Measurements from ENCODE around the gene ZNF506.
"Not testable (repeated sequence)": the region's sequence is repeated elsewhere in the genome, so short reads cannot be mapped to it uniquely, and the experiment has no call there.

The ZNF506 gene

DNA sequence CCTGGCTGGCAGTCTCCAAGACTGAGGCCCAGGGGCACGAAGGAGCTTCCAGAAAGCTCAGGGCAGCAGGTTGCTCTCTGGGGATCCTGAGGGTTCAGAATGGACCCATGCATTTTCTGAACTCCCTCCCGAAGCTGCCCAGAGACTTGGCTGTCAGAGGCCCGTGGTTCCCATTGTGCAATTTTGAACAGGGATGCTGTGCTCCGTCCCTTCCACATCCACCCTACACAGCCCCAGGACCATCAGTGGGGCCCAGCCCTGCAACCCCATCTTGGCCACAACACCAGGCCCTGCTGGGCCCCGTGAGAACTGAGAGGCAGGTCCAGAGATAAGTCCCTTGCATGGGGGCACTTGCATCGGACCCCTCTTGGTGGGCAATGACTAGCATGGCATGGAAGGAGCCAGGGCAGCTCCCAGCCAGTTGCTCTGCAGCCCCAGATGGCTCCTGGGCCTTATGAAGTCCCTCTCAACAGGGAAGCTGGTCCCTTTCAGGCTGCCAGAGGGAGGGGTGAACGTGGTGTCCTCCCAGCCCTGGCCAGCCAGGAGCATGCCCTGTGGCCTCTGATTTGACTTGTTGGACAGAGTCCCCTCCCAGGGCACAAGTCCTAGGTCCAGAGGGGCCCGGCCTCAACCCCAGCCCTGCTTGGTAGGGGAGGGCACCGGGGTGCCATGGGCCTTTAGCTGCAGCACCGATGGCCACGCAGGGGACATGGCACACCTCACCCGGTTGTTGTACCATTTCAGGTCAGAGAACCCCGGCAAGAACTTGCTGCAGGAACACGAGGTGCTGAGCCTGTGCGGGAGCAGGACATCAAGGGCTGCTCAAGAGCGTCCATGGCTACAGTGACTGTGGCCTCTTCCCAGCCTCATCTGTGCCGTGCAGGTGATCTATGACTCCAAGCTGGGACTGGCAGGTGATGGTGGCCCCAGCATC, 71.4 kb downstream of the ZNF506 start:
- Histone ChIP-seq H3K4me2 (ENCODE audit: low read length) (no peak overlapping the region), H3K36me3 (ENCODE audit: insufficient read depth, low read length) (no peaks in the 10 kb centered on the region), H3K4me1 (ENCODE audit: control insufficient read depth, insufficient read depth, low read length) (no peaks in the 10 kb centered on the region), H3K27me3 (ENCODE audit: control insufficient read depth, insufficient read depth, low read length) (no peaks in the 10 kb centered on the region), H3K9ac (ENCODE audit: low read depth, low read length) (no peak overlapping the region), H3K9me3 (replicated peaks; ENCODE audit: low read length) (peaks cover 15% of the 10 kb centered on the region), H3K4me3 (ENCODE audit: low read length) (no peak overlapping the region)

DNA sequence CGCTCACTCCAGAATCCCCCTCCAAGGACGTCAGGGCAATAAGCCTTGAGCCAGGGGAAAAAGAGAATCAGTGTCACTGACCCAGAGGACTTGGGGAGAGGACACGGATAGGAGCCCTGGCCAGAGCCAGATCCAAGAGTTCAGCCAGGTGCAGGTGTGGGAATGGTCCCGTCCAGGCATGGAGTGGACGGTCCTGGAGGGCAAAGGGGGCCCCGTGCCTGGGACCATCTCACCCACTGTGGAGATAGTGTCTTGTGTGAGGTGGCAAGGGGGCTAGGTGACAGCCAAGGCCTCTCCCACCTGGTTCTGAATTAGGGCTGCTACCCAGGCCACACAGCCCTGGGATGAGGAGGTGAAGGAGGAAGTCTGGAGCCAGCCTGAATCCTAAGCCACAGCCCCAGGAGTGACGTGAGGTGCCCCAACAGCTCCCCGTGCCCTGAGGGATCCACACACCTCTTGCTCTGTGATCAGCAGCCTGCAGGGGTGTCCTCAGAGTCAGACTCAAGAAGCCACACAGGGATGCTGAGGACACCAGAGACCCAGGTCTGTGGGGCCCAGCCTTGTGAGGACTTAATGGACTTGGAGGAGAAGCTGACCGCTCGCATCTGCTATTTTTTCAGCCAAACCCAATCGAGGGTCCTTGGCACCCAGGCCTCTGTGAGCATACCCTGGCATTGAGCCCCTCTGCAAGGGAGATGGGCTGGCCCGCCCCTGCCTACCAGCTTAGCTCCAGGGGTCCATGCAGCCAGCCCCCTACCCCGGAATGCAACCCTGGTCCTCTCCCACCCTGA, 72.2 kb downstream of the ZNF506 start:
- Histone ChIP-seq H3K36me3 (ENCODE audit: insufficient read depth, low read length) (no peaks in the 10 kb centered on the region), H3K9me3 (replicated peaks; ENCODE audit: low read length) (peaks cover 15% of the 10 kb centered on the region)

DNA sequence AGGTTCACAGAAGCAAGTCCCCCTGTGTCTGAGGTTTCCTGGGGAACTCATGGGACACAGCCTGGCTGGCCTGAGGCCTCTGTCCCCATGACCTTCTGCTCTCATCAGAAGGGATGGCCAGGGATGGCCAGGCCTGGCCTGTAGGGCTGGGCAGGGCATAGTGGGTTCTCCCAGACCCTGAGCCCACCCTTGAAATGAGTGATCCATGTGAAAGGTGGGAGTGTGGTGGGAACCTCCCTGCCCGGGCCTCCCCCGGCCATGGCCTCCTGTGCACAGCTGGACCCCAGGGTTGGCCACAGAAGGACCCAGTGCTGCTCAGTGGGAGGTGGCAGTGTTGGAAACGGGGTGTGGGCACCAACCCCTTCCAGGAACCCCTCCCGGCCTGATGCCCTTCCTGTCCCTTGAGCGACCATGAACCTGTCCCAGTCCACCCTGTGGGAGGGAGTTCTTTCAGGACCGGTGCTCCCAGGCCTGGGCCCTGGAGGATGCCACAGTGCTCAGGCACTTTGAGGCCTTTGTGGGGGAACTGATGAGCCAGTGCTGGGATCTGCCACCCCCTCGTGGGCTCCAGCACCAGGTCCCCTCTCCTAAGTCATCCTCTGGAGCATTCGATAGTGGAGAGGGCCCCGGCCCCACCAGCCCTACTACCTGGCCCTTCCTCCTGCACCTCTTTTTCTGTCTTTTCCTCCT, 73.2 kb downstream of the ZNF506 start:
- no peak overlapping the region for H3K9ac ChIP-seq (ENCODE audit: low read depth, low read length)
- H3K4me3 ChIP-seq (ENCODE audit: low read length): no peak overlapping the region
- no peak overlapping the region for H3K4me2 ChIP-seq (ENCODE audit: low read length)
- no peaks in the 10 kb centered on the region for H3K36me3 ChIP-seq (ENCODE audit: insufficient read depth, low read length)
- no peaks in the 10 kb centered on the region for H3K27me3 ChIP-seq (ENCODE audit: control insufficient read depth, insufficient read depth, low read length)
- H3K9me3 ChIP-seq (replicated peaks; ENCODE audit: low read length): peaks cover 15% of the 10 kb centered on the region
- no peaks in the 10 kb centered on the region for H3K4me1 ChIP-seq (ENCODE audit: control insufficient read depth, insufficient read depth, low read length)

More for the DNA sequence above, 72.2 kb downstream of the ZNF506 start:
- H3K27me3 ChIP-seq (ENCODE audit: control insufficient read depth, insufficient read depth, low read length): no peaks in the 10 kb centered on the region
- H3K4me2 ChIP-seq (ENCODE audit: low read length): no peak overlapping the region
- H3K4me1 ChIP-seq (ENCODE audit: control insufficient read depth, insufficient read depth, low read length): no peaks in the 10 kb centered on the region
- H3K9ac ChIP-seq (ENCODE audit: low read depth, low read length): no peak overlapping the region
- no peak overlapping the region for H3K4me3 ChIP-seq (ENCODE audit: low read length)

DNA sequence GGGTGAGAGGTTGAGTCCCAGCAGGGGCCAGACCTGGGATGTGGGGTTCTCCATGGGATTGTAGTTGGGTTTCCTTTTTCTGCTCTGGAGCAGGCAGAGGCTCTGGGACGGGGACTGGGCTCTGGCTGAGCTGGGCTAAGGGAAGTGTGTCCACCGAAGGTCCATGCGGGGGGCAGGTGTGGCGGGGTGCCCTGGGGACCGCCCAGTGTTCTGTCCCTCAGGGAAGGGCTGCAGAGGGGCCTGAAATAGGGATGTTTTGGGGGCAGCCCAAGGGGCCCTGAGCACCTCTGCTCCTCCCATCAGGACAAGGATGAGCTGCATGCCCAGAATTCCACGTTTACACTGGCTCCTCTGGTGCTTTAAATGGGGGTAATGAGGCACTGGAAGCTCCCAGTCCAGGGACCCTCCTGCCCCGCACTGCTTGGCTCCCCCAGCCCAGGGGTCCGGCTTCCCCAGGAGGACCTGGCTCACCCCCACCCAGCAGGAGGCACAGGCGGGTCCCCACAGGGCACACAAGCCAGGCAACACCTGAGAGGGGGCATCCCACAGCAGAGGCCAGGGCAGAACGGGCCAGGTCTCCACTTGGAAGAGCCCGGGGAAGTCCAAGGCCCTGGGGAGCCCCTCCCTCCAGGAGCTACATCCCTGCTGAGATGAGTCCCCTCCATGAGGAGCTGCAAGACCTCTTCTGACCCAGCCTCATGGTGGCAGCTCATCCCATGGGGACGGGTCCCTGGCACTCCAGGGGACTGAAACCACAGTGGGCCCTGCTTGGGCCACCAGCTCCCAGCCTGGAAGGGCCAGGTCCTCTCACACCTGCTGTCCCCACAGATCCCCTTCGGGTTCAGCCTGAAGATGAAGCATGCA, 74.0 kb downstream of the ZNF506 start:
- Histone ChIP-seq H3K4me3 (ENCODE audit: low read length) (no peak overlapping the region), H3K4me2 (ENCODE audit: low read length) (no peak overlapping the region), H3K4me1 (ENCODE audit: control insufficient read depth, insufficient read depth, low read length) (no peaks in the 10 kb centered on the region), H3K27me3 (ENCODE audit: control insufficient read depth, insufficient read depth, low read length) (no peaks in the 10 kb centered on the region), H3K9me3 (replicated peaks; ENCODE audit: low read length) (peaks cover 15% of the 10 kb centered on the region), H3K9ac (ENCODE audit: low read depth, low read length) (no peak overlapping the region), H3K36me3 (ENCODE audit: insufficient read depth, low read length) (no peaks in the 10 kb centered on the region)

DNA sequence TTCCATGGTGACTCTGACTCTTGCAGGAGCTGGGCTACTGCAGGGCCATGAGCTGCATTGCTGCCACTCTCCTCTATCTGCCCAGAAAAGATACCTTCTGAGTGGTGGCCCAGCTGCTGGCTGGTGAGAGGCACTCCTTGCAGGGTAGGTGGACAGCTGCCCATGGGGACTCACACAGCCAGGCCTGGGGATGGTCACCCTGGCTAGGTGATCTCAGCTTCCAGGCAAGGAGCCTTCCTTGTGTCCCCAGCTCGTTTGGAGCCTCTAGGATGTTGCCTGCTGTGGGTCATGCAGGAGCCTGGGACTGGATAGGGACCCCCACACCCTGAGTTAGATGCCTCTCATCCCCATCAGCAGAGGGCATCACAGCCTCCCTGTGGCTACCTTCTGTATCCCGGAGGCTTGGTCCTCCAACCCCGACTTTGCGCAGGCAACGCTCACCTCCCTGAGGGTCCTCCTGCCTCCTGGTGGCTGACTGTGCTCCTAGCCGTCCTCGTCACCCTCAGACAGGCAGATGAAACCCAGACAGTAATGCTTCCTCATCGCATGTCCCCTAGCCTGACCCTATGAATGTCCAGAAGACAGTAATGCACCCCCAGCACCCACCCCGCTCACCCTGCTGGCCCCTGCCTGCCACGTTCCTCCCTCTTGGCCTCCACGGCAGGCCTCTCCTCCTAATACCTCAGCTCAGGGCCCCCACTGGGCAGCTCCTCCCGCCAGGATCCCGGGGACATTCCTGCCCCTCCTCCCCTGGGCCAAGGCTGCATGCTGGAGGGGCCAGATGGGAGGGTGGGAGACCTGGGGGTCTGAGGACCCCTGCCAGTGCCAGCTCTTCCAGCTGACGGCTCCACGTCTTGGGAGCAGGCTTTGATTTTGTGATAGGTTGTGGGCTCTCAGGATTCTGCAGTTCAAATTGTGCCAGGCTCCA, 75.0 kb downstream of the ZNF506 start:
- peaks cover 14% of the 10 kb centered on the region for H3K9me3 ChIP-seq (replicated peaks; ENCODE audit: low read length)
- no peaks in the 10 kb centered on the region for H3K36me3 ChIP-seq (ENCODE audit: insufficient read depth, low read length)
- H3K9ac ChIP-seq (ENCODE audit: low read depth, low read length): no peak overlapping the region
- no peak overlapping the region for H3K4me3 ChIP-seq (ENCODE audit: low read length)
- no peak overlapping the region for H3K4me2 ChIP-seq (ENCODE audit: low read length)
- no peaks in the 10 kb centered on the region for H3K4me1 ChIP-seq (ENCODE audit: control insufficient read depth, insufficient read depth, low read length)
- no peaks in the 10 kb centered on the region for H3K27me3 ChIP-seq (ENCODE audit: control insufficient read depth, insufficient read depth, low read length)

DNA sequence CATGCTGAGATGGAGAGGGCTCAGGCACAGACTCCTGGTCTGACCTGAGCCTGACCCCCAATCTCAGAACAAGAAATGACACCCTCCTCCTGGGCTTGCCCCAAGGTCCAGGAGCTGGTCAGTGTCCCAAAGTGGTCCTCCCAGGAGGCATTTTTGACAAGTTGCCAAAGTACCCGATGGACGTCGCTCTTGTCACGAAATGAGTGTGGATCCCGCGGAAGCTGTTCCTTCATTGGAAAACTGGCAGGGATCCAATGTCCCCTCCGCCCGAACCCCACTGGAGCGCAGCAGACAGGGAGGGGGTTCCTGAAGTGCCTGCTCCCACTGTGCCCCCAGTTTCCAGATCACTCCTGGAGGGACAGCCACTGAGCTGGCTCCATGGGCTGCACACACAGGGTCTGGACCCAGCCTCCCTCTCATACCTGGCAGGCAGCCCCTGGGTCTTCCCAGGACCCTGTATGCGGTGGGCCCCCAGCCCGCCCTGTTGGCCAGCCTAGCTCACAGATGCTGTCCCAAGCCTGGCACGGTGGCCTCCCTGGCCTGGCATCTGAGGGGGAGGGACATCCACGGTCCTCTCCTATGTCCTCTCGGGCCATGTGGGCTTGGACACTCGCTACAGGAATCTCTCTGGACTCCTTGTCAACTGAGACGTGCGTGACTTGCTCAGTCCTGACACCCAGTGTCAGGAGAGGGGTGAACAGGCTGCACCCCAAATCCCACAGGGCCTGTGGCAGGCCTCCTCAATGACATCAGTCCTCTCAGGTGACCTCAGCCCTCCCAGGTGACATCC, 75.9 kb downstream of the ZNF506 start:
- no peaks in the 10 kb centered on the region for H3K27me3 ChIP-seq (ENCODE audit: control insufficient read depth, insufficient read depth, low read length)
- H3K4me2 ChIP-seq (ENCODE audit: low read length): no peak overlapping the region
- no peak overlapping the region for H3K4me3 ChIP-seq (ENCODE audit: low read length)
- peaks cover 9% of the 10 kb centered on the region for H3K9me3 ChIP-seq (replicated peaks; ENCODE audit: low read length)
- no peaks in the 10 kb centered on the region for H3K36me3 ChIP-seq (ENCODE audit: insufficient read depth, low read length)
- H3K4me1 ChIP-seq (ENCODE audit: control insufficient read depth, insufficient read depth, low read length): no peaks in the 10 kb centered on the region
- H3K9ac ChIP-seq (ENCODE audit: low read depth, low read length): no peak overlapping the region

DNA sequence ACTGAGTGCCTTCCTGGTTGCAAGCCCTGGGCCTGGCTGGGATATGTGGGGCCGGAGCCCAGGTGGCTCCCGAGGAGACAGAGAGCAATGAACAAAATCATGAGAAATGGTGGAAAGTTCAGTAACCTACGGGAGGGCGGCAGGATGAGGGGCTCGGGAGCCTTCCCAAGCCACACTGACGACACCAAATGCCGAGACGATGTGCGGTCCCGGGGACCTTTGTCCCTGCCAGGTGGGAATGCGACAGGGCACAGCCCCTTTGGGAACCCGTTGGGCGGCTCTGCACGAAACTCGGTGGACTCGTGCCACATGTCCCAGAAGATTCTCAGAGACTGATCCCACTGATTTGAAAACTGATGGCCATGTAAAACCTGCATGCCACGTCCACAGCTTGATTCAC, 76.9 kb downstream of the ZNF506 start:
- H3K9ac ChIP-seq (ENCODE audit: low read depth, low read length): no peak overlapping the region
- peaks cover 7% of the 10 kb centered on the region for H3K9me3 ChIP-seq (replicated peaks; ENCODE audit: low read length)
- H3K4me1 ChIP-seq (ENCODE audit: control insufficient read depth, insufficient read depth, low read length): no peaks in the 10 kb centered on the region
- no peaks in the 10 kb centered on the region for H3K27me3 ChIP-seq (ENCODE audit: control insufficient read depth, insufficient read depth, low read length)
- no peak overlapping the region for H3K4me3 ChIP-seq (ENCODE audit: low read length)
- H3K4me2 ChIP-seq (ENCODE audit: low read length): no peak overlapping the region
- no peaks in the 10 kb centered on the region for H3K36me3 ChIP-seq (ENCODE audit: insufficient read depth, low read length)

DNA sequence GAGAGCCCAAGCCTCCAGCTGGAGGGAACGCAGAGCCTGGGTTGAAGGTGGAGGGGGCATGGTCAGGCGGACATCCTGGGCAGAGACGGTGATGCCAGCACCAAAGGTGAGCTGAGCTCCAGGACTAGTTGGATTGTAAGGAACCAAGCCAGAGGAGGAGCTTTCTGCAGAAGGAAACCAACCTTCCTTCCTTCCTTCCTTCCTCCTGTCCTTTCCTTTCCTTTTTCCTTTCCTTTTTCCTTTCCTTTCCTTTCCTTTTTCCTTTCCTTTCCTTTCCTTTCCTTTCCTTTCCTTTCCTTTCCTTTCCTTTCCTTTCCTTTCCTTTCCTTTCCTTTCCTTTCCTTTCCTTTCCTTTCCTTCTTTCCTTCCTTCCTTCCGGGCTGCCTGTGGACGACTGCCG, 77.6 kb downstream of the ZNF506 start:
- H3K4me1 ChIP-seq (ENCODE audit: control insufficient read depth, insufficient read depth, low read length); H3K4me2 ChIP-seq (ENCODE audit: low read length); H3K9me3 ChIP-seq (replicated peaks; ENCODE audit: low read length); H3K9ac ChIP-seq (ENCODE audit: low read depth, low read length); H3K27me3 ChIP-seq (ENCODE audit: control insufficient read depth, insufficient read depth, low read length); H3K36me3 ChIP-seq (ENCODE audit: insufficient read depth, low read length); H3K4me3 ChIP-seq (ENCODE audit: low read length): not testable (repeated sequence)

DNA sequence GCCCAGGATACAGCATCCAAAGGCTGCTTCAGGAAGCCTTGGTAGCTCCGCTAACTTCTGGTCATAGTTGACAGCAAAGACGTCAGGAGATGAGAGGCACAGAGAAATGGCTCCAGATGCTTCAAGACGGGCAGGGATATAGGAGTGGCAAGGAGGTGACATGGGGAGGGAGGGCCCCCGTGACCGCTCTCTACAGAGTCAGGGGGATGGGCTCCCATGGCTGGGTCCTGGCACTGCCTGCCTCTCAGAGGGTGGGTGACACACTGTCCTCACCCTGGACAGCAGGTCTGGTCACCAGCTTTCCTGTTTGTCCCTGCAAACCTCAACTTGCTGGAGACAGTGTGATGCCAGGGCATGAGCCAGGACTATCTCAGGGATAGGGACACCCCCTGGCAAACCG, 78.4 kb downstream of the ZNF506 start:
- no peak overlapping the region for H3K4me3 ChIP-seq (ENCODE audit: low read length)
- peaks cover 3% of the 10 kb centered on the region for H3K9me3 ChIP-seq (replicated peaks; ENCODE audit: low read length)
- H3K4me1 ChIP-seq (ENCODE audit: control insufficient read depth, insufficient read depth, low read length): no peaks in the 10 kb centered on the region
- no peak overlapping the region for H3K4me2 ChIP-seq (ENCODE audit: low read length)
- H3K36me3 ChIP-seq (ENCODE audit: insufficient read depth, low read length): no peaks in the 10 kb centered on the region
- H3K9ac ChIP-seq (ENCODE audit: low read depth, low read length): no peak overlapping the region
- H3K27me3 ChIP-seq (ENCODE audit: control insufficient read depth, insufficient read depth, low read length): no peaks in the 10 kb centered on the region
